GM04503 (cell line): Measurements from ENCODE around the gene MAGEA9B.
A peak's percentile ranks its signal among the peaks of the same experiment; 100 is the strongest.
"Not testable (repeated sequence)": the region's sequence is repeated elsewhere in the genome, so short reads cannot be mapped to it uniquely, and the experiment has no call there.

Experiments
- DNase-seq: peaks from one replicate; pipeline ENCODE4 v3.0.0-alpha.2; 2012; ENCODE audit warnings: low read depth

Gene MAGEA9B

GRCh38 chrX:149571770-149572169, 15.5 kb downstream of the MAGEA9B start:
- no peak for DNase-seq

GRCh38 chrX:149570668-149571067, 16.6 kb downstream of the MAGEA9B start:
- peak; percentile 56 for DNase-seq

- no peak for DNase-seq
These were observed 17.5 kb downstream of the MAGEA9B start for GRCh38 chrX:149569770-149570169.

- no peak for DNase-seq
These were observed 18.5 kb downstream of the MAGEA9B start for GRCh38 chrX:149568701-149569296.

GRCh38 chrX:149567621-149568417, 19.4 kb downstream of the MAGEA9B start:
- no peak for DNase-seq

GRCh38 chrX:149563359-149563758, 23.9 kb downstream of the MAGEA9B start:
- DNase-seq = no peak

- DNase-seq = not testable (repeated sequence)
These were observed 32.0 kb downstream of the MAGEA9B start for GRCh38 chrX:149555251-149555650.

GRCh38 chrX:149551939-149552248, 35.4 kb downstream of the MAGEA9B start:
- not testable (repeated sequence) for DNase-seq

- DNase-seq = not testable (repeated sequence)
These were observed 35.9 kb downstream of the MAGEA9B start for GRCh38 chrX:149551245-149551938.

- DNase-seq = not testable (repeated sequence)
These were observed 36.8 kb downstream of the MAGEA9B start for GRCh38 chrX:149550454-149550853.

GRCh38 chrX:149549701-149550100, 37.6 kb downstream of the MAGEA9B start, which contains the start of gene HSFX3:
HSFX3 (minus strand) TSS chrX:149549924; CDS start chrX:149549852, 72 bp downstream.
- DNase-seq = not testable (repeated sequence)

GRCh38 chrX:149547782-149548181, 39.5 kb downstream of the MAGEA9B start:
- DNase-seq = not testable (repeated sequence)

GRCh38 chrX:149546962-149547361, 40.3 kb downstream of the MAGEA9B start:
- DNase-seq = not testable (repeated sequence)

GRCh38 chrX:149545545-149546543, 41.4 kb downstream of the MAGEA9B start:
- not testable (repeated sequence) for DNase-seq

GRCh38 chrX:149541521-149542047, 45.7 kb downstream of the MAGEA9B start:
- no peak for DNase-seq

GRCh38 chrX:149540621-149541520, 46.4 kb downstream of the MAGEA9B start, which contains the start of gene EOLA1:
EOLA1 (plus strand) TSS chrX:149541012; CDS start chrX:149545631, 4,619 bp downstream.
- peak; percentile 92 for DNase-seq

GRCh38 chrX:149540131-149540620, 47.1 kb downstream of the MAGEA9B start:
- DNase-seq = peak; percentile 44

GRCh38 chrX:149539283-149540130, 47.8 kb downstream of the MAGEA9B start:
- DNase-seq = peak; percentile 91

GRCh38 chrX:149537474-149537873, 49.8 kb downstream of the MAGEA9B start:
- DNase-seq = not testable (repeated sequence)
